ENCODE data around the gene WDR37. TPM values are rescaled to one million over a fixed set of nuclear protein-coding genes. Genes with fewer than 3 reads are reported as not detected.

The WDR37 gene
- total RNA-seq, 1 experiment from 2014 or later: 9.6 TPM

GRCh38 chr10:1179346-1180070 is 123.3 kb downstream of the WDR37 start:
- intact Hi-C loops (cut with micrococcal nuclease; ENCODE audit: unreplicated experiment) (no loop called here), in situ Hi-C loops (cut with HindIII; ENCODE audit: low pct_unique_long_range_greater_than_20kb, low sequenced_read_pairs) (no loop called here)
- H3K27ac ChIP-seq (ENCODE audit: low read length): no peak overlapping the region
- no peaks in the 10 kb centered on the region for H3K4me1 ChIP-seq (ENCODE audit: control insufficient read depth, insufficient read depth, low read length)
- no peak overlapping the region for H3K4me3 ChIP-seq (ENCODE audit: low read depth in 2 of 2, low read length in 2 of 2)
- no peaks in the 10 kb centered on the region for H3K27me3 ChIP-seq (ENCODE audit: control insufficient read depth, insufficient read depth, low read length)
- BruUV-seq (replicated peaks): no TSS peak
- POLR2A ChIA-PET: interaction anchor here (0.5 kb wide), 1 partner anchor 18 kb away, joined by 5 read pairs; no protein-coding TSS in a partner anchor
- ATAC-seq (no peak), DNase-seq (ENCODE audit: low read depth, low spot score) (no peak)
- no peaks in the 10 kb centered on the region for H3K36me3 ChIP-seq (ENCODE audit: control insufficient read depth, insufficient read depth, low read length)
- H3K9me3 ChIP-seq (ENCODE audit: control insufficient read depth, insufficient read depth, low read depth, low read length): no peaks in the 10 kb centered on the region
- no peak for TF ChIP-seq CTCF (IDR thresholded peaks at IDR 0.05)
- no peak for TF ChIP-seq TCF7L2 (IDR thresholded peaks at IDR 0.05; ENCODE audit: low read depth, low read length)
- no peak for TF ChIP-seq SIN3A (IDR thresholded peaks at IDR 0.05; ENCODE audit: borderline replicate concordance, insufficient read depth, low read depth, low read length)
- no peak for TF ChIP-seq POLR2AphosphoS5 (IDR thresholded peaks at IDR 0.05; ENCODE audit: low read depth, low read length)
- no peak for TF ChIP-seq REST (IDR thresholded peaks at IDR 0.05; ENCODE audit: insufficient read depth in 1 of 2, low read depth in 2 of 2, low read length in 1 of 2)
- CTCF ChIA-PET: no interaction called here

- intact Hi-C loops (cut with micrococcal nuclease; ENCODE audit: unreplicated experiment): no loop called here
These were observed 124.0 kb downstream of the WDR37 start for GRCh38 chr10:1180071-1180730.

More at GRCh38 chr10:1180071-1180730, 124.0 kb downstream of the WDR37 start:
- Histone ChIP-seq H3K4me1 (ENCODE audit: control insufficient read depth, insufficient read depth, low read length) (no peaks in the 10 kb centered on the region), H3K36me3 (ENCODE audit: control insufficient read depth, insufficient read depth, low read length) (no peaks in the 10 kb centered on the region), H3K4me3 (ENCODE audit: low read depth in 2 of 2, low read length in 2 of 2) (no peak overlapping the region), H3K27ac (ENCODE audit: low read length) (no peak overlapping the region), H3K27me3 (ENCODE audit: control insufficient read depth, insufficient read depth, low read length) (no peaks in the 10 kb centered on the region), H3K9me3 (ENCODE audit: control insufficient read depth, insufficient read depth, low read depth, low read length) (no peaks in the 10 kb centered on the region)
- DNase-seq (ENCODE audit: low read depth, low spot score) (no peak), ATAC-seq (no peak)
- POLR2A ChIA-PET: no interaction called here
- in situ Hi-C loops (cut with HindIII; ENCODE audit: low pct_unique_long_range_greater_than_20kb, low sequenced_read_pairs): no loop called here
- TF ChIP-seq REST (IDR thresholded peaks at IDR 0.05; ENCODE audit: insufficient read depth in 1 of 2, low read depth in 2 of 2, low read length in 1 of 2) (no peak), POLR2AphosphoS5 (IDR thresholded peaks at IDR 0.05; ENCODE audit: low read depth, low read length) (no peak), SIN3A (IDR thresholded peaks at IDR 0.05; ENCODE audit: borderline replicate concordance, insufficient read depth, low read depth, low read length) (no peak), CTCF (IDR thresholded peaks at IDR 0.05) (no peak)
- CTCF ChIA-PET: no interaction called here
- BruUV-seq (replicated peaks): no TSS peak
